ENCODE data around the gene GSK3A.
A peak's percentile ranks its signal among the peaks of the same experiment; 100 is the strongest.

The GSK3A gene

GRCh38 chr19:42242512-42243409 is at the start of gene GSK3A:
Gene GSK3A, minus strand, starts transcription at chr19:42242602. Its CDS starts 137 bp downstream, at chr19:42242465.
- peak; percentile 98 for DNase-seq (ENCODE audit: low spot score)

- no peak for DNase-seq (ENCODE audit: low spot score)
Measured at GRCh38 chr19:42291435-42291810, 49.0 kb upstream of the GSK3A start.

GRCh38 chr19:42290523-42291434 is 48.4 kb upstream of the GSK3A start:
- peak; percentile 65 for DNase-seq (ENCODE audit: low spot score)

- DNase-seq (ENCODE audit: low spot score): no peak
Measured at GRCh38 chr19:42290136-42290522, 47.7 kb upstream of the GSK3A start.

- DNase-seq (ENCODE audit: low spot score): no peak
Measured at GRCh38 chr19:42289556-42290041, 47.2 kb upstream of the GSK3A start.

- DNase-seq (ENCODE audit: low spot score): no peak
Measured at GRCh38 chr19:42288881-42289555, 46.6 kb upstream of the GSK3A start.

GRCh38 chr19:42288387-42288786 is 46.0 kb upstream of the GSK3A start:
- DNase-seq (ENCODE audit: low spot score): no peak

- no peak for DNase-seq (ENCODE audit: low spot score)
Measured at GRCh38 chr19:42287827-42288107, 45.4 kb upstream of the GSK3A start.

- no peak for DNase-seq (ENCODE audit: low spot score)
Measured at GRCh38 chr19:42287017-42287826, 44.8 kb upstream of the GSK3A start.

GRCh38 chr19:42286349-42287016 is 44.1 kb upstream of the GSK3A start:
- no peak for DNase-seq (ENCODE audit: low spot score)

GRCh38 chr19:42285988-42286348 is 43.6 kb upstream of the GSK3A start:
- DNase-seq (ENCODE audit: low spot score): no peak

GRCh38 chr19:42285541-42285941 is 43.1 kb upstream of the GSK3A start:
- no peak for DNase-seq (ENCODE audit: low spot score)

GRCh38 chr19:42284591-42285341 is 42.4 kb upstream of the GSK3A start:
- no peak for DNase-seq (ENCODE audit: low spot score)

GRCh38 chr19:42284066-42284501 is 41.7 kb upstream of the GSK3A start:
- peak; percentile 89 for DNase-seq (ENCODE audit: low spot score)

- peak; percentile 94 for DNase-seq (ENCODE audit: low spot score)
Measured at GRCh38 chr19:42283188-42284065, 41.0 kb upstream of the GSK3A start.

GRCh38 chr19:42282819-42283187 is 40.4 kb upstream of the GSK3A start:
- no peak for DNase-seq (ENCODE audit: low spot score)

- peak; percentile 28 for DNase-seq (ENCODE audit: low spot score)
Measured at GRCh38 chr19:42281827-42282762, 39.7 kb upstream of the GSK3A start.

All from hematopoietic multipotent progenitor cell treated with erythropoietin and hydrocortisone succinate and interleukin-3 and kit ligand, for 17 days (in vitro differentiated cells).